SK-N-SH treated with all-trans-retinoic acid at 6 μM for 48 hours (cell line): Measurements from ENCODE around the gene PTOV1.

Experiments used
- ATAC-seq: fragments of 200-7000 bp; cut with Tn5 transposase; 3 replicates; pipeline ENCODE4 v1.9.1; 2020; ENCODE audit warnings: mild to moderate bottlenecking, moderate library complexity
- ARNTL ChIP-seq: fragments of 450-650 bp; formaldehyde crosslinking; IDR thresholded peaks from 2 replicates; pipeline ENCODE4 v1.5.0; 2020; ENCODE audit warnings: low read depth, mild to moderate bottlenecking, moderate library complexity, borderline replicate concordance
- BACH2 ChIP-seq: fragments of 250-450 bp; sonication (Bioruptor Pico); IDR thresholded peaks from 2 replicates; pipeline ENCODE4 v1.9.0; 2021; ENCODE audit warnings: mild to moderate bottlenecking, borderline replicate concordance
- CSDC2 ChIP-seq: fragments of 250-450 bp; sonication (Bioruptor Pico); IDR thresholded peaks from 2 replicates; pipeline ENCODE4 v1.5.0; 2020; ENCODE audit warnings: mild to moderate bottlenecking, moderate library complexity
- ESRRG ChIP-seq: fragments of 250-450 bp; sonication (Bioruptor Pico); IDR thresholded peaks from 2 replicates; pipeline ENCODE4 v1.6.1; 2021; ENCODE audit warnings: mild to moderate bottlenecking
- ISL1 ChIP-seq: fragments of 250-450 bp; sonication (Bioruptor Pico); IDR thresholded peaks from 2 replicates; pipeline ENCODE4 v2.1.2; 2022; ENCODE audit warnings: mild to moderate bottlenecking, moderate library complexity
- OSR1 ChIP-seq: fragments of 250-450 bp; sonication (Bioruptor Pico); IDR thresholded peaks from 2 replicates; pipeline ENCODE4 v1.8.0; 2022; ENCODE audit warnings: moderate library complexity, mild to moderate bottlenecking, inconsistent platforms
- RARB ChIP-seq: fragments of 250-450 bp; sonication (Bioruptor Pico); IDR thresholded peaks from 2 replicates; pipeline ENCODE4 v1.8.0; 2021; ENCODE audit warnings: mild to moderate bottlenecking, moderate library complexity
- TCF4 ChIP-seq: fragments of 250-450 bp; sonication (Bioruptor Pico); IDR thresholded peaks from 2 replicates; pipeline ENCODE4 v1.8.0; 2021; ENCODE audit warnings: mild to moderate bottlenecking, moderate library complexity, borderline replicate concordance
- ZC3H10 ChIP-seq: fragments of 250-450 bp; sonication (Bioruptor Pico); IDR thresholded peaks from 2 replicates; pipeline ENCODE4 v1.5.1; 2021; ENCODE audit warnings: mild to moderate bottlenecking, moderate library complexity
- ZFP3 ChIP-seq: fragments of 250-450 bp; sonication (Bioruptor Pico); IDR thresholded peaks from 2 replicates; pipeline ENCODE4 v1.5.0; 2020; ENCODE audit warnings: mild to moderate bottlenecking, moderate library complexity
- ZFP30 ChIP-seq: fragments of 450-650 bp; formaldehyde crosslinking; IDR thresholded peaks from 2 replicates; pipeline ENCODE4 v1.5.0; 2022; ENCODE audit warnings: mild to moderate bottlenecking, moderate library complexity
- ZNF565 ChIP-seq: fragments of 450-650 bp; formaldehyde crosslinking; conservative IDR thresholded peaks from 2 replicates; pipeline ENCODE4 v1.5.0; 2020; ENCODE audit warnings: low read depth, mild to moderate bottlenecking, moderate library complexity
- ZNF70 ChIP-seq: fragments of 450-650 bp; formaldehyde crosslinking; IDR thresholded peaks from 2 replicates; pipeline ENCODE4 v1.5.0; 2020; ENCODE audit warnings: mild to moderate bottlenecking, moderate library complexity
- ZNF8 ChIP-seq: fragments of 450-650 bp; formaldehyde crosslinking; IDR thresholded peaks from 2 replicates; pipeline ENCODE4 v1.5.0; 2020; ENCODE audit warnings: mild to moderate bottlenecking, moderate library complexity
- TF ChIP-seq, protein P1 (sequence below): fragments of 250-450 bp; sonication (Bioruptor Pico); IDR thresholded peaks from 2 replicates; pipeline ENCODE4 v1.5.1; 2021; ENCODE audit warnings: mild to moderate bottlenecking, moderate library complexity
- TF ChIP-seq, protein P2 (sequence below): fragments of 250-450 bp; sonication (Bioruptor Pico); IDR thresholded peaks from 2 replicates; pipeline ENCODE4 v1.8.0; 2021; ENCODE audit warnings: low read depth, mild to moderate bottlenecking, moderate library complexity, borderline replicate concordance
- TF ChIP-seq, protein P3 (sequence below): fragments of 250-450 bp; sonication (Bioruptor Pico); IDR thresholded peaks from 2 replicates; pipeline ENCODE4 v1.5.1; 2020; ENCODE audit warnings: low read depth, mild to moderate bottlenecking, moderate library complexity
- TF ChIP-seq, protein P4 (sequence below): fragments of 250-450 bp; sonication (Bioruptor Pico); IDR thresholded peaks from 2 replicates; pipeline ENCODE4 v1.5.0; 2020; ENCODE audit warnings: mild to moderate bottlenecking, moderate library complexity
- TF ChIP-seq, protein P5 (sequence below): fragments of 250-450 bp; sonication (Bioruptor Pico); IDR thresholded peaks from 2 replicates; pipeline ENCODE4 v1.8.0; 2020; ENCODE audit warnings: mild to moderate bottlenecking, moderate library complexity, borderline replicate concordance

Gene PTOV1

DNA sequence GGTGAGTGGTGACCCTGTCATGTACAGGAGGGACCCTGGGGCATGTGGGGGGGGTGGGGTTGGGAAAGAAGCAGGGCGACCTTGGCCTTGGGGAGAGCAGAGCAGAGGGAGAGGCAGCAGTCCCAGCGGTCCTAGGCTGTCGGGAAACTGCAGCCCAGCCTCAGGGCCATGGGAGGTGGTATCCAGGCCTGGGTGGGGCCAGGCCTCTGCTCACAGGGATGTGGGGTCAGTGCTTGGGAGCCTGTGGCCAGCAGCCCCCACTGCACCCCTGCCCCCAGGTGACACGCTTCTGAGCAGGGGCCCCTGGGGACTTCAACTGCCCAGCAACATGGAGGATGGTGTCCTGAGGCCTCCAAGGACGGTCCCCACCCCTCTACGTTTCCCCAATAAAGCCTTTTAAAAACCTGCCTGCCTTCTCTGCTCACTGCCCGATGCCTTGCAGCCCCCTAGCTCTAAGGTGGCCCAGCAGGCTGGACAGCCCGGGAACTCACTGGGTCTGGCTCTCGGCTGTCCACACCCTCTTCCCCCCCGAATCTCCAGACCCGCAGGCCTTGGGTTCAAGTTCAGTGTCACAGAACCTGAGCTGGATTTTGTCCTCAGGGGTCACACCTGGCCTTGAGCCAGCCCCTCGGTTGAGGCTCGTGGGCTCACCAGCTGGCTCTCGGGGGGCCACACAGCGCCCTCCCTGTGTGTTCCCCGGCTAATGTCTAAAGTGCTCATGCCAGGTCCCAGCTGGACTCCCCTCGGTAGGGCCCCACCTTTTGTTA is 9.6 kb downstream of the PTOV1 start:
- TF ChIP-seq TCF4 (CRISPR knock-in tag) (no peak), ISL1 (no peak), RARB (CRISPR knock-in tag) (no peak), ESRRG (CRISPR knock-in tag) (no peak), ZNF8 (CRISPR knock-in tag) (no peak), ZFP30 (CRISPR knock-in tag) (no peak), ZNF70 (CRISPR knock-in tag) (no peak), ZC3H10 (CRISPR knock-in tag) (no peak), BACH2 (CRISPR knock-in tag) (no peak), ARNTL (CRISPR knock-in tag) (no peak), OSR1 (CRISPR knock-in tag) (no peak)
- TF ChIP-seq, protein P1, sequence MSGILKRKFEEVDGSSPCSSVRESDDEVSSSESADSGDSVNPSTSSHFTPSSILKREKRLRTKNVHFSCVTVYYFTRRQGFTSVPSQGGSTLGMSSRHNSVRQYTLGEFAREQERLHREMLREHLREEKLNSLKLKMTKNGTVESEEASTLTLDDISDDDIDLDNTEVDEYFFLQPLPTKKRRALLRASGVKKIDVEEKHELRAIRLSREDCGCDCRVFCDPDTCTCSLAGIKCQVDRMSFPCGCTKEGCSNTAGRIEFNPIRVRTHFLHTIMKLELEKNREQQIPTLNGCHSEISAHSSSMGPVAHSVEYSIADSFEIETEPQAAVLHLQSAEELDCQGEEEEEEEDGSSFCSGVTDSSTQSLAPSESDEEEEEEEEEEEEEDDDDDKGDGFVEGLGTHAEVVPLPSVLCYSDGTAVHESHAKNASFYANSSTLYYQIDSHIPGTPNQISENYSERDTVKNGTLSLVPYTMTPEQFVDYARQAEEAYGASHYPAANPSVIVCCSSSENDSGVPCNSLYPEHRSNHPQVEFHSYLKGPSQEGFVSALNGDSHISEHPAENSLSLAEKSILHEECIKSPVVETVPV: no peak
- TF ChIP-seq, protein P2, sequence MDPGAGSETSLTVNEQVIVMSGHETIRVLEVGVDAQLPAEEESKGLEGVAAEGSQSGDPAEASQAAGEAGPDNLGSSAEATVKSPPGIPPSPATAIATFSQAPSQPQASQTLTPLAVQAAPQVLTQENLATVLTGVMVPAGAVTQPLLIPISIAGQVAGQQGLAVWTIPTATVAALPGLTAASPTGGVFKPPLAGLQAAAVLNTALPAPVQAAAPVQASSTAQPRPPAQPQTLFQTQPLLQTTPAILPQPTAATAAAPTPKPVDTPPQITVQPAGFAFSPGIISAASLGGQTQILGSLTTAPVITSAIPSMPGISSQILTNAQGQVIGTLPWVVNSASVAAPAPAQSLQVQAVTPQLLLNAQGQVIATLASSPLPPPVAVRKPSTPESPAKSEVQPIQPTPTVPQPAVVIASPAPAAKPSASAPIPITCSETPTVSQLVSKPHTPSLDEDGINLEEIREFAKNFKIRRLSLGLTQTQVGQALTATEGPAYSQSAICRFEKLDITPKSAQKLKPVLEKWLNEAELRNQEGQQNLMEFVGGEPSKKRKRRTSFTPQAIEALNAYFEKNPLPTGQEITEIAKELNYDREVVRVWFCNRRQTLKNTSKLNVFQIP (CRISPR knock-in tag): no peak
- TF ChIP-seq, protein P3, sequence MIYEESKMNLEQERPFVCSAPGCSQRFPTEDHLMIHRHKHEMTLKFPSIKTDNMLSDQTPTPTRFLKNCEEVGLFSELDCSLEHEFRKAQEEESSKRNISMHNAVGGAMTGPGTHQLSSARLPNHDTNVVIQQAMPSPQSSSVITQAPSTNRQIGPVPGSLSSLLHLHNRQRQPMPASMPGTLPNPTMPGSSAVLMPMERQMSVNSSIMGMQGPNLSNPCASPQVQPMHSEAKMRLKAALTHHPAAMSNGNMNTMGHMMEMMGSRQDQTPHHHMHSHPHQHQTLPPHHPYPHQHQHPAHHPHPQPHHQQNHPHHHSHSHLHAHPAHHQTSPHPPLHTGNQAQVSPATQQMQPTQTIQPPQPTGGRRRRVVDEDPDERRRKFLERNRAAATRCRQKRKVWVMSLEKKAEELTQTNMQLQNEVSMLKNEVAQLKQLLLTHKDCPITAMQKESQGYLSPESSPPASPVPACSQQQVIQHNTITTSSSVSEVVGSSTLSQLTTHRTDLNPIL (CRISPR knock-in tag): no peak; the same call in 1 of the 2 replicates
- TF ChIP-seq, protein P4, sequence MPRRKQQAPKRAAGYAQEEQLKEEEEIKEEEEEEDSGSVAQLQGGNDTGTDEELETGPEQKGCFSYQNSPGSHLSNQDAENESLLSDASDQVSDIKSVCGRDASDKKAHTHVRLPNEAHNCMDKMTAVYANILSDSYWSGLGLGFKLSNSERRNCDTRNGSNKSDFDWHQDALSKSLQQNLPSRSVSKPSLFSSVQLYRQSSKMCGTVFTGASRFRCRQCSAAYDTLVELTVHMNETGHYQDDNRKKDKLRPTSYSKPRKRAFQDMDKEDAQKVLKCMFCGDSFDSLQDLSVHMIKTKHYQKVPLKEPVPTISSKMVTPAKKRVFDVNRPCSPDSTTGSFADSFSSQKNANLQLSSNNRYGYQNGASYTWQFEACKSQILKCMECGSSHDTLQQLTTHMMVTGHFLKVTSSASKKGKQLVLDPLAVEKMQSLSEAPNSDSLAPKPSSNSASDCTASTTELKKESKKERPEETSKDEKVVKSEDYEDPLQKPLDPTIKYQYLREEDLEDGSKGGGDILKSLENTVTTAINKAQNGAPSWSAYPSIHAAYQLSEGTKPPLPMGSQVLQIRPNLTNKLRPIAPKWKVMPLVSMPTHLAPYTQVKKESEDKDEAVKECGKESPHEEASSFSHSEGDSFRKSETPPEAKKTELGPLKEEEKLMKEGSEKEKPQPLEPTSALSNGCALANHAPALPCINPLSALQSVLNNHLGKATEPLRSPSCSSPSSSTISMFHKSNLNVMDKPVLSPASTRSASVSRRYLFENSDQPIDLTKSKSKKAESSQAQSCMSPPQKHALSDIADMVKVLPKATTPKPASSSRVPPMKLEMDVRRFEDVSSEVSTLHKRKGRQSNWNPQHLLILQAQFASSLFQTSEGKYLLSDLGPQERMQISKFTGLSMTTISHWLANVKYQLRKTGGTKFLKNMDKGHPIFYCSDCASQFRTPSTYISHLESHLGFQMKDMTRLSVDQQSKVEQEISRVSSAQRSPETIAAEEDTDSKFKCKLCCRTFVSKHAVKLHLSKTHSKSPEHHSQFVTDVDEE (CRISPR knock-in tag): no peak
- no peak for ATAC-seq

DNA sequence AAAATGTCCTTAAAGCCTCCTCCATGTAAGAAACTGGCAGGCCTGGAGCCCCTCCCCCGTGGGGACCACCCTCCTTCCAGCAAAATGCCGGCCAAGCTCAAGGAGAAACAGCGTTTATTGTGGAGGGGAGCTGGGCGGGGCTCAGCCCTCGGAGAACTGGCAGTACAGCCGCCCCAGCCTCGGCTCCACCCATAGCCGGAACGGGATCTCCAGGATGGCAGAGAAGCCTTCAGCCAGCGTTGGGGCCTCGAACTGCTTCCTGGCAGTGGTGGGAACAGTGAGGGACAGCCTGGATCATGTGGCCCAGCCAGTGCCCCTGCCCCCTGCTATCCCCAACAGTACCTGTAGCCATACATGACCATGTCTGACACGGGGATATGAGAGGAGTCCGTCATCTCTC is 10.1 kb downstream of the PTOV1 start:
- TF ChIP-seq ZFP3 (no peak), ZFP30 (CRISPR knock-in tag) (no peak), ARNTL (CRISPR knock-in tag) (no peak), ZC3H10 (CRISPR knock-in tag) (no peak), ZNF565 (no peak), RARB (CRISPR knock-in tag) (no peak), CSDC2 (CRISPR knock-in tag) (no peak), TCF4 (CRISPR knock-in tag) (no peak)
- TF ChIP-seq, protein P5, sequence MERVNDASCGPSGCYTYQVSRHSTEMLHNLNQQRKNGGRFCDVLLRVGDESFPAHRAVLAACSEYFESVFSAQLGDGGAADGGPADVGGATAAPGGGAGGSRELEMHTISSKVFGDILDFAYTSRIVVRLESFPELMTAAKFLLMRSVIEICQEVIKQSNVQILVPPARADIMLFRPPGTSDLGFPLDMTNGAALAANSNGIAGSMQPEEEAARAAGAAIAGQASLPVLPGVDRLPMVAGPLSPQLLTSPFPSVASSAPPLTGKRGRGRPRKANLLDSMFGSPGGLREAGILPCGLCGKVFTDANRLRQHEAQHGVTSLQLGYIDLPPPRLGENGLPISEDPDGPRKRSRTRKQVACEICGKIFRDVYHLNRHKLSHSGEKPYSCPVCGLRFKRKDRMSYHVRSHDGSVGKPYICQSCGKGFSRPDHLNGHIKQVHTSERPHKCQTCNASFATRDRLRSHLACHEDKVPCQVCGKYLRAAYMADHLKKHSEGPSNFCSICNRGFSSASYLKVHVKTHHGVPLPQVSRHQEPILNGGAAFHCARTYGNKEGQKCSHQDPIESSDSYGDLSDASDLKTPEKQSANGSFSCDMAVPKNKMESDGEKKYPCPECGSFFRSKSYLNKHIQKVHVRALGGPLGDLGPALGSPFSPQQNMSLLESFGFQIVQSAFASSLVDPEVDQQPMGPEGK: no peak
- TF ChIP-seq, protein P2 (CRISPR knock-in tag): no peak
- no peak for ATAC-seq
